ENCODE data around the gene PRDM15.

PRDM15 gene

GRCh38 chr21:41886328-41886727 is 7.2 kb upstream of the PRDM15 start:
- DNase-seq (ENCODE audit: low read depth in 2 of 2) = no peak

GRCh38 chr21:41885341-41886024 is 6.3 kb upstream of the PRDM15 start:
- no peak for DNase-seq (ENCODE audit: low read depth in 2 of 2)

DNA sequence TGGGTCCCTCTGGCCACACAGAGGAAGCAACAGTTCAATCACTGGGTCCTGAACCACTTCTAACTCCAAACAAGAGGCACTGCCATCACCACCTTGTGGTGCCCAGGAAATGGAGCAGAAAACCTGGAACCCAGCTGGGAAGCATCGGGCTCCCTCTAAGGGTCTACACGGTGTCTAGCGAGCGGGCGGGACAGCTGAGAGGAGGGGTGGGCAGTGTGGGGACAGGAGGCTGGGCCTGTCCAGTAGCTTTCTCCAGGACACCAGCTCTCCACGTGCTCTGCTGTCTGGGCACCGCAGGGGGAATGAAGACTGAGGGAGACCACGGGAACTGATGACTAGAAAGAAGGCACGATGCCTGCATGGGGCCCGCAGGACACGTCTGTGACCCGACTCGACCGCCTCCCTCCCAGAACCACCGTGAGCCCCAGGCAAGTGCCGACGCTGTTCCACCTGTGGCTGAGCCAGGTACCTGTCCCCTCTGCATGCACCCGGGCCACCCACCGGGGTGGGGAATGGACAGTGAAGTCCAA is 5.4 kb upstream of the PRDM15 start:
- no peak for DNase-seq (ENCODE audit: low read depth in 2 of 2)

DNA sequence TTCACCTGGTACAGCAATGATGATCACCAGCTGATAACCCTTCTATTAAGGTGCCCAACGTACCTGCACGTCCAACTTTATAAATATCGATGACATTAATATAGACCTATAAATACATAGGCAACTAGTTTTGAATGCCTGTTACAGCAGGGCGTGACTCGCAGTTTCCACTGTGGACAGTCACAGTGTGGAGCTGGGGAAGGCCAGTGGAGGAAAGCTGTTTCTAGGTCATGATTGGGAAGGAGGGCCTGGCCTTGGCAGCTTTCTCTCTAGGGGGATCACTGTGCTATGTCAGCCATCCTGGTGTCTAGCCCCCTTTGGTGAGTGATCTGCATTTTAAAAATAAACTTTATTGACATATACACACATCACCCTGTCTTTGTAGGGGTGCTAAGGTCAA is 4.4 kb upstream of the PRDM15 start:
- DNase-seq (ENCODE audit: low read depth in 2 of 2) = no peak

GRCh38 chr21:41881051-41881450 is 1.9 kb upstream of the PRDM15 start:
- DNase-seq (ENCODE audit: low read depth in 2 of 2) = no peak

GRCh38 chr21:41880153-41880552 is 1.0 kb upstream of the PRDM15 start:
- no peak for DNase-seq (ENCODE audit: low read depth in 2 of 2)

DNA sequence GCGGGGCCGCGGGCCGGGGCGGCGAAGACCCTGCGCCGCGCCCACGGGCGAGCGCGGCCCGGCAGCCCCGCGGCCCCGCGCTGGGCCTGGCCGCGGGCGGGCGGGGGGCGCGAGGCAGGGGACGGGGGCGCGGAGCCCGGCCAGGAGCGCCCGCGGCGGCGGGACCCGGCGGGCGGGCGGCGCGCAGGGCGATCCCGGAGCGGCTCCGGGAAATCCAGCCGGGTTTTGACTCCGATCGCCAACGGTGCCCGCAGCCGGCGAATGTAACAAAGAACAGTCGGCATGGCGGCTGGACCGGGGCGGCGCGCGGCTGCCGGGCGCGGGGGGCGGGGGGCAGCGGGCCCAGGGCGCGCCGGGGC is 334 bp downstream of the PRDM15 start:
- peak; percentile 57 to 71 for DNase-seq (ENCODE audit: low read depth in 2 of 2)

GRCh38 chr21:41877901-41878830 is 978 bp downstream of the PRDM15 start:
- DNase-seq (ENCODE audit: low read depth in 2 of 2) = peak; percentile 14 to 39

- DNase-seq (ENCODE audit: low read depth in 2 of 2) = no peak
Observed at GRCh38 chr21:41876928-41877652, 2.1 kb downstream of the PRDM15 start.

GRCh38 chr21:41876396-41876795 is 2.7 kb downstream of the PRDM15 start:
- no peak for DNase-seq (ENCODE audit: low read depth in 2 of 2)

DNA sequence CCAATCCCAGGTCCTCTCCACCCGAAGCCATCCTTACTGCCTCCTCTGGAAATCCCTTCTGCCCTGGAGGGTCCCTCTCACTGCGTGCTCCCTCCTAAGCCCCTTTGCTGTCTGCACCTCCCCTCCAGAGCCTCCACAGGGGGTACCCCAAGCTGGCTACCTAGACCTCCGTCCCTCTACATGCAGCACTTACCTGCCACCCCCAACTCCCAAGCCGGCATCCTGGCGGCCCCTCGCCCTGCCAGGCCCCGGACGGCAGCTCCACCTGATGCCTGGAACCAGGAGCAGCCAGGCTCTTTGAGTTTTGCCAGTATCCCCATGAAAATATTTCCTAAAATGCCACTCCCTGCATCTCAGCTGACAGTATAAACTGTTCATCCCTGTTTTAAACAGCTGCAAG is 4.1 kb downstream of the PRDM15 start:
- DNase-seq (ENCODE audit: low read depth in 2 of 2) = no peak

- DNase-seq (ENCODE audit: low read depth in 2 of 2) = no peak
Observed at GRCh38 chr21:41874611-41875010, 4.5 kb downstream of the PRDM15 start.

DNA sequence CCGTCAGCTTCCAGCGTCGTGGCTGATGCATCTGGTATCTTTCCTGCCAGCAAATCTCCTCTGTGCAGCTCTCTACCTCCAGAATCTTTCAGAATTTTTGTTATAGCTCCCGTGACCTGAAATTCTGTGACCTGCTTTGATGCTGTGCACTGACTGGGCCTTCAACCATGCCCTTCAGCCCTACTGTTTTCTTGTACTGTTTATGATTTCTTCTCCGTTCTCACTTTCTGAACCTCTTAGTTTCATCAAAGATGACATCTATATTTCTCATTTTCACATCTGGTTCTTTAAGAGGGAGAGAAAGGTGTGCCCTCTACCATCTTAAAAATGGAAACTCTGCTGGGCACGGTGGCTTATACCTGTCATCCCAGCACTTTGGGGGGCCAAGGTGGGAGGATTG is 5.7 kb downstream of the PRDM15 start:
- DNase-seq (ENCODE audit: low read depth in 2 of 2) = no peak

GRCh38 chr21:41873005-41873404 is 6.1 kb downstream of the PRDM15 start:
- DNase-seq (ENCODE audit: low read depth in 2 of 2) = no peak

- no peak for DNase-seq (ENCODE audit: low read depth in 2 of 2)
Observed at GRCh38 chr21:41871293-41872030, 7.7 kb downstream of the PRDM15 start.

DNA sequence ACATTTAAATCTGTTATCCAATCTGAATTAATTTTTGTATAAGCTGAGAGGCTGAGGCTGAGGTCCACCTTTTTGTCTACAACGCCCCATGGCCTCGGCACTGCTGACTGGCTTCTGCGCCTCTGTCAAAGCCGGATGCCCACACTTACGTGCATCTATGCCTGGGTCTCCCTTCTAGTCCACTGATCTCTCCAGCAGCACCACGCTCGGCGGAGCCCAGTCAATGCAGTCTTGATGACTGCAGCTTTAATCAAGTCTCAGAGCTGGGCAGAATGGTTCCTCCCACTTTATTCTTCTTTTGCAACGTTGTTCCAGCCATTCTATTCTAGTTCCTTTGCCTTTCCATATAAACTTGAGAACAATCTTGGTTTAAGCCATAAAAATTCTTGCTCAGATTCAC is 9.4 kb downstream of the PRDM15 start:
- no peak for DNase-seq (ENCODE audit: low read depth in 2 of 2)

DNA sequence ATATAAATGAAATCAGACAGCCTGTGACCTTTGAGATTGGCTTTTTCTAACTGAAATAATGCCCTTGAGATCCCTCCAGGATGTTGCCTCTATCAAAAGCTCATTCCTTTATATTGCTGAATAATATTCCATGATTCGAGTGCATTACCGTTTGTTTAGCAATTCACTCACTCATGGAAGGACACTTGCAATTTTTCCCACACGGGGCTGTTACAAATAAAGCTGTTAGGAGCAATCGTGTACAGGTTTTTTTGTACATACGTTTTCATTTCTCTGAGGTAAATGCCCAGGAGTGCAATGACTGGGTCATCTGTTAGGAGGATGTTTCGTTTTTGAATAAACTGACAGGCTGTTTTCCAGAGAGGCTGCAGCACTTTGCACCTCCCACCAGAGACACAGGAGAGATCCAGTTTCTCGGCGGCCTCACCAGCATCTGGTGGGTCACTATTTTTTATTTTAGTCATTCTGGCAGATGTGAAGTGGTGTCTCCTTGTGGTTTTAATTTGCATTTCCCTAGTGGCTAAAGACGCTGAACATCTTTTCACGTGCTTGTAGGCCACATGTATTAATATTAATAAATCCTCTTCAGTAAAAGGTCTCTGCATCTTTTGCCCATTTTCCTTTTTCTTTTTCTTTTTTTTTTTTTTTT is 11.0 kb downstream of the PRDM15 start:
- no peak for DNase-seq (ENCODE audit: low read depth in 2 of 2)

- no peak for DNase-seq (ENCODE audit: low read depth in 2 of 2)
Observed at GRCh38 chr21:41867313-41867712, 11.8 kb downstream of the PRDM15 start.

DNA sequence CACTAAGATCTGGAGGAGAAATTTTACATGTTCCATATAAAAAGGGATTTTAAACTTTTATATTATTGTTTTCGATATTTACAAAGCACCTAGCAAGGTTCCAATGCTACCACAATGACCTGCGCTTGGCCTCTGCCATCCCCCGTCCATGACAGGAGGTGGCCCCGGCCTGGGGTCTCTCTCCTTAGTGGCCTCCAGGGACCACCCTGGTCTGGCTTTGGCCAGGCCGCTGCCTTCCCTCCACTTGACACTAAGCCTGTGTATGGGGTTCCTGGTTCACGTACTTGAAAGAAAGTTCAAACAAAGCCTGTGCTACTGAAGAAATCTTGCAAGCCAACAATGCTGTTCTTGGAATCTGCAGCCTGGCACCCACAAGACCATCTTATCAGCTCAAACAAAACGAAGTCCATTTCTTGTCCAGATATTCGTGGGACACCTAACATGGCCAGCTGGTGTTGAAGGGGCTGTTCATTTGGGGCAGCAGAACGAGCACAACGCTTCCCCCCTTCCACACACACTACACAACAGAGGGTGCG is 12.8 kb downstream of the PRDM15 start:
- no peak for DNase-seq (ENCODE audit: low read depth in 2 of 2)

DNA sequence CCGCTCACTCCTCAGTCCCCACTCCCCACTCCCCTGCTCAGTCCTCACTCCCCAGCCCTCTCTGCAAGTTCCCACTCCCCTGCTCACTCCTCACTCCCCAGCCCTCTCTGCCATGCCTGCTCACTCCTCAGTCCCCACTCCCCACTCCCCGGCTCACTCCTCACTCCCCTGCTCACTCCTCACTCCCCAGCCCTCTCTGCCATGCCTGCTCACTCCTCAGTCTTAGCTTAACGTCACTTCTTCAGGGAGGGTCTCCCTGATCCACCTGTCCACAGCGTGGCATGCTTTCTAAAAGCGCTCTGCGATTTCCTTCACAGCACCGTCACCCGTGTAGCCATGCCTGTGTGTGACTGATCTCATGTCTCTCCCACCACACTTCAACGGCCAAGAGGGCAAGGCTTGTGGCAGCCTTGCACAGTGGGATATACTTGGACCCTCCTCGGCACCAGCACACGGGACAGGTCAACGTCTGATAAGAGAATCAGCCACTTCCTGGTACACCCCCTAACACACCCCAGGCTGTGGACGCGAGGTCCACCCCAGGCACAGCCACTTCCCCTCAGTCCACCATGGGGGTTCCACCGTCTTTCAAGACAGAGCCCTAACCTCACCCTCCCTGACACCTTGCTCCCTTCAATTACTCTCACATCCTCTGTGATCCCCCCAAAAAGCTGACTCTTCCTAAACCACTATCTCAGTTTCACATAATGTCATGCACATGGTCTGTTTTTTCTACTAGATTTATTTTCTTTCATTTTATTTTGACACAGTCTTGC is 14.0 kb downstream of the PRDM15 start:
- DNase-seq (ENCODE audit: low read depth in 2 of 2) = no peak
